Right lobe of liver (tissue), 6 donors: ENCODE data around the gene OR51E1. TPM values are rescaled to one million over a fixed set of nuclear protein-coding genes. Genes with fewer than 3 reads are reported as not detected.

Experiments
- ATAC-seq, 4 donors: fragments of 200-7000 bp; cut with Tn5 transposase; one replicate each; pipeline ENCODE4 v1.9.1; 2020; ENCODE audit warnings: mild to moderate bottlenecking in 4 of 4, moderate library complexity in 4 of 4
- DNase-seq, 3 donors: peaks; one replicate each; pipeline ENCODE4 v3.0.0-alpha.2; 2020
- H3K27ac ChIP-seq, 3 donors: fragments of 200-600 bp; one replicate each; pipeline ENCODE4 v1.8.0; 2022
- H3K27me3 ChIP-seq, 2 donors: fragments of 200-600 bp; one replicate each; pipeline ENCODE4 v1.8.0; 2022
- H3K36me3 ChIP-seq, 4 donors: fragments of 200-600 bp; sonication (generic) in 1 of 4; one replicate each; pipeline versions ENCODE4 v1.5.1 to v1.8.0; 2017 to 2022; ENCODE audit warnings: control low read depth in 1 of 4
- H3K4me1 ChIP-seq, 4 donors: fragments of 200-600 bp; sonication (generic) in 1 of 4; one replicate each; pipeline versions ENCODE4 v1.5.1 to v1.8.0; 2017 to 2022; ENCODE audit warnings: control low read depth in 1 of 4
- H3K4me3 ChIP-seq, 3 donors: fragments of 200-600 bp; one replicate each; pipeline ENCODE4 v1.8.0; 2022
- H3K9me3 ChIP-seq, 4 donors: fragments of 200-600 bp; sonication (generic) in 1 of 4; one replicate each; pipeline versions ENCODE4 v1.5.1 to v1.8.0; 2017 to 2022; ENCODE audit warnings: control low read depth in 1 of 4
- POLR2A ChIP-seq: fragments of 450-650 bp; IDR thresholded peaks from one replicate; pipeline ENCODE4 v1.6.1; 2017; ENCODE audit warnings: antibody characterized with exemption, mild to moderate bottlenecking
- WGBS: methylation state at CpG from one replicate; pipeline ENCODE4 v1.1.6; 2018; ENCODE audit warnings: low coverage, low lambda C conversion rate; ENCODE audit not compliant: insufficient coverage; ENCODE audit errors: missing lambda C conversion rate; 5-methylcytosine and 5-hydroxymethylcytosine counted together
- intact Hi-C, 2 donors: fragments of 100-400 bp; cut with DNase I; formaldehyde crosslinking; loops; one replicate each; pipeline versions ENCODE4 v1.11.2 to v1.14.1; 2022
- total RNA-seq, 6 experiments: library from RNA; depleted of rRNA in 2 of 6; stranded (reverse); fragments of >200 nt in 2 of 6; fragmentation: NEBNext Ultra II Directional in 3 of 6; extraction: Animal tissue kit (Norgen Biotek cat#: 25700) in 3 of 6; gene quantifications; one replicate each; pipeline versions ENCODE4 v1.1.0 to v1.2.4, GENCODE V29; 2016 to 2023
- TF ChIP-seq, protein P1 (sequence below), 4 donors: fragments of 200-600 bp in 3 of 4; fragments of 450-650 bp in 1 of 4; IDR thresholded peaks; one replicate each; pipeline versions ENCODE4 v1.5.1 to v1.8.0; 2016 to 2022; ENCODE audit warnings: antibody characterized with exemption in 4 of 4, mild to moderate bottlenecking in 2 of 4
- donor health status: DM: no; HTN: yes; CAD: no.
- donor health status: DM: no; HTN: no; CAD: no.
- donor health status: DM: no; HTN: no; CAD: no.
- donor health status: DM: no; HTN: yes; CAD: no.
- donor health status: DM: no; HTN: yes; CAD: no.

Gene OR51E1
- total RNA-seq, 6 experiments from 2014 or later: not detected

DNA sequence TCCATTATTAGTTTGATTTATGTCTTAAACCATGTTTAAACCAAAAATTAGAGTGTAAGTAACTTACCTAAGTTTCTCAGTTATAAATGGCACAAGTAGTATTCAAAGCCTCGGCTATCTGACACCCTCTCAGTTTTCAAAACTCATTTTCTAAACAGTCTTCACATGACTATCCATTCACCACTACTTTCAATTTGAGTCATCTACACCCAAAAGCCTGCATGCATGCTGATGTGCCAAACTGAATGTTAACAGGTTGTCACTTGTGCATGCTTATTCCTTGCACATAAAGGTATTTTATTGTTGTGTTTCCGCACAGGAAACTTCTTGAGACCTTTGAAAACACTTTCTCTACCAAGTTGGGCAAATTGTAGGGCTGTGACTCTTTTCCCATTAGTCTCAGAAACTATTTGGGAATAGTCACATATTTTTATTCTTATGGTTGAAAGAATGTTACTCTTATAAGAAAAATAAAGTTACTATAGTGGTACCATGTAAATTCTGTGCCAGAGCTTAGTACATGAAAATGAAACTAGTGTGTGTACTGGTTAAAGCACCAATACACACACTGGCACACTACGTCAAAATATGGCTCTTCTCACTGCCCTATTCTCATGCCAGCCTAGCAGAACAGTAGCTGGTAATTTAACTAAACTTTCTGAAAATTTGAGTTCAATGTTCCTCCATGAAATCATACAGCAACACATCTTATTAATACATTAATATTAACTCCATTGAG is 56.1 kb downstream of the OR51E1 start:
- TF ChIP-seq POLR2A: no peak
- TF ChIP-seq, protein P1, sequence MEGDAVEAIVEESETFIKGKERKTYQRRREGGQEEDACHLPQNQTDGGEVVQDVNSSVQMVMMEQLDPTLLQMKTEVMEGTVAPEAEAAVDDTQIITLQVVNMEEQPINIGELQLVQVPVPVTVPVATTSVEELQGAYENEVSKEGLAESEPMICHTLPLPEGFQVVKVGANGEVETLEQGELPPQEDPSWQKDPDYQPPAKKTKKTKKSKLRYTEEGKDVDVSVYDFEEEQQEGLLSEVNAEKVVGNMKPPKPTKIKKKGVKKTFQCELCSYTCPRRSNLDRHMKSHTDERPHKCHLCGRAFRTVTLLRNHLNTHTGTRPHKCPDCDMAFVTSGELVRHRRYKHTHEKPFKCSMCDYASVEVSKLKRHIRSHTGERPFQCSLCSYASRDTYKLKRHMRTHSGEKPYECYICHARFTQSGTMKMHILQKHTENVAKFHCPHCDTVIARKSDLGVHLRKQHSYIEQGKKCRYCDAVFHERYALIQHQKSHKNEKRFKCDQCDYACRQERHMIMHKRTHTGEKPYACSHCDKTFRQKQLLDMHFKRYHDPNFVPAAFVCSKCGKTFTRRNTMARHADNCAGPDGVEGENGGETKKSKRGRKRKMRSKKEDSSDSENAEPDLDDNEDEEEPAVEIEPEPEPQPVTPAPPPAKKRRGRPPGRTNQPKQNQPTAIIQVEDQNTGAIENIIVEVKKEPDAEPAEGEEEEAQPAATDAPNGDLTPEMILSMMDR (IDR thresholded peaks at IDR 0.05): no peak
- 47% methylated on average over 3 of the region's 3 CpGs for WGBS
- Histone ChIP-seq H3K27me3 (no peaks in the 10 kb centered on the region), H3K4me1 (no peaks in the 10 kb centered on the region), H3K27ac (no peak overlapping the region), H3K9me3 (no peaks in the 10 kb centered on the region), H3K4me3 (no peak overlapping the region), H3K36me3 (no peaks in the 10 kb centered on the region)
- ATAC-seq (no peak), DNase-seq (no peak)
- intact Hi-C loops: no loop called here

DNA sequence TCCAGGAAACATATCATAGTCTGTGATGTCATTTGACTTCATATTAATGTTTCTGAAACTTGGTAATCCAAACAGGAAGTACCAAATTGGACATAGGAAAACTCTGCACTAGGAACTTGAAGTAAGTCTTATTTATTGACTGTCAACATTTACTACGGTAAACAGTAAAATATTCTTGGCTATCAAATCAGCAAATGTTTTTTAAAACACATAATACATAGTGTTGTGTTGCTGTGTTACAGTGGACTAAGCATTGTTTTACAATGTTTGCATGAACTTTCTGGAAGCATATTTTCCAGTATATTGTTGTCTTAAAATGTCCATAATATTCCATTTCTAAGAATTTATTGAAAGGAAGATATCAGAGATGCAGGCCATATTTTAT is 56.6 kb downstream of the OR51E1 start:
- TF ChIP-seq POLR2A: no peak
- TF ChIP-seq, protein P1 (IDR thresholded peaks at IDR 0.05): no peak
- no peaks in the 10 kb centered on the region for H3K36me3 ChIP-seq
- no peaks in the 10 kb centered on the region for H3K4me1 ChIP-seq
- intact Hi-C loops: no loop called here
- H3K27ac ChIP-seq: no peak overlapping the region
- DNase-seq: no peak
- no peak for ATAC-seq
- 45% methylated on average over 1 of the region's 1 CpG for WGBS
- no peaks in the 10 kb centered on the region for H3K27me3 ChIP-seq
- no peaks in the 10 kb centered on the region for H3K9me3 ChIP-seq
- H3K4me3 ChIP-seq: no peak overlapping the region

DNA sequence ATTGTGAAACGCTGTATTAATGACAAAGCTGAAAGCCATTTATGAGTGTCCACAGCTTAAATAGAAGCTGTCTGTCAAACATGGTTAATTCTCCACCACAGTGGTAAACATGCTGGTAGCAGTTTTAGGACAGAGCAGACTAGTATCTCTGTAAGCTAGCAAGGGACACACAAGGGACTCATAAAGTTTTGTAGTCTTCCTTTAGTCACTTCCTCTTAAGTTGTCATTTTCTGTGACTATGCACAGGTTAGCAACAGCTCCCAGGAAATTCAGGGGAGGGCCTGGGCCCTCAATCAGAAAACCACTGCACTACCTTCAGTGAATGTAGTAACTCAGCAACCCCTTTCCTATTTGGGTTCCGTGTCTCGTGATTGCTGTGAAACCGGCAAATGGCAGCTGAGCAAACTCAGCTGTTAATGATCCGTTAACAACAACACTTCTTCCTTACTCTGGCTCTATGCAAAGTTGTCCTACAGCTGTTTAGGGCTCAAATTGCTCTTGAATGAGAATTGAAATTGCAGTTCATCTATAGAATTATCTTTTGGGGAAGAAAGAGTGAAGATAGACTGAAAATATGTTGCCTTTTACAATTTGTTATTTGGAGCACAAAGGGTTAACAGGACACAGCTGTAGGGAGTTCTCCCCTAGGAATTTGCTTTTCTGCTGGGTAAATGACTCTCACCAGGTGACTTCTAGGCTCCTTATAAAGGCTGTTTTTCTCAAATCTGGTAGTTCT is 60.4 kb downstream of the OR51E1 start, which contains the start of gene MMP26:
MMP26 (plus strand) TSS at position 731 of the 736 bp plus-strand sequence.
- H3K9me3 ChIP-seq: no peaks in the 10 kb centered on the region
- 29% methylated on average over 5 of the region's 5 CpGs for WGBS
- DNase-seq: no peak
- H3K27ac ChIP-seq: no peak within 1 kb of the TSS
- no peaks in the 10 kb centered on the region for H3K36me3 ChIP-seq
- H3K27me3 ChIP-seq: no peaks in the 10 kb centered on the region
- no peak within 1 kb of the TSS for H3K4me3 ChIP-seq
- ATAC-seq: no peak
- intact Hi-C loops: no loop called here
- H3K4me1 ChIP-seq: no peaks in the 10 kb centered on the region
- no peak for TF ChIP-seq POLR2A
- TF ChIP-seq, protein P1 (IDR thresholded peaks at IDR 0.05): no peak

DNA sequence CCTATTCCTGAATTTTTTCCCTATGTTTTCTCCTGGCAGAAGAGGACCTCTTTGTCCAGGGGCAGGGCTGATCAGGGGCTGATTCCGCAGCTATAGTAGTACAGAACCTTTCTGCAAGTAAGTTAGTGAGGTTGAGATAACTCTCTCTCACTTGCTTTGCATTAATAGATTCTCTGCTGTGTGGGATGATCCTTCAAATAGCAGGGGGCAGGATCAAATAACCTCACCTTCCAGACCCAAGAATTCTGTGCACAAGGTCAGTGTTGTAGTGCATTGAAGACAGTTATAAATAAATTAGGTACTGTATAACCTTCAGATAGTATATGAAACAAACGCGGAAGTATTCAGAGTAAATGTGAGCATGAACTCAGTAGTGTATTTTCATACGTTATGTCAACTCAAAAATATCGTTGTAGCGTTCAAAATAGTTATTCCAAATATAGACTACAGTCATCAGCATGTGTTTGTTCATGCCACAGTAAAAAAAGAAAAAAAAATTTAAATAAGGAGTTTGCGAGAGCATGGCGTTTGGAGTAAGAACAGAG is 61.1 kb downstream of the OR51E1 start:
- H3K4me1 ChIP-seq: no peaks in the 10 kb centered on the region
- H3K36me3 ChIP-seq: no peaks in the 10 kb centered on the region
- ATAC-seq (no peak), DNase-seq (no peak)
- intact Hi-C loops: no loop called here
- H3K4me3 ChIP-seq: no peak overlapping the region
- 53% methylated on average over 8 of the region's 8 CpGs for WGBS
- no peaks in the 10 kb centered on the region for H3K9me3 ChIP-seq
- TF ChIP-seq POLR2A: no peak
- TF ChIP-seq, protein P1 (IDR thresholded peaks at IDR 0.05): no peak
- H3K27me3 ChIP-seq: no peaks in the 10 kb centered on the region
- no peak overlapping the region for H3K27ac ChIP-seq

Other genes starting within 250 kb of the OR51E1 start
- not detected for gene OR52K2, start 194.7 kb upstream of the OR51E1 start, total RNA-seq
- gene OR52K1, start 161.3 kb upstream of the OR51E1 start, total RNA-seq: under 1 TPM in 1 of 6 experiments, not detected in 5; 0.07 TPM
- gene OR52M1, start 98.8 kb upstream of the OR51E1 start, total RNA-seq: not detected
- not detected for gene OR52I2, start 62.2 kb upstream of the OR51E1 start, total RNA-seq
- gene OR52I1, start 49.9 kb upstream of the OR51E1 start, total RNA-seq: not detected
- 1 to 10 TPM; 3.3 to 8.6 (median 5.8) TPM for gene TRIM68, start 35.8 kb upstream of the OR51E1 start, total RNA-seq
- not detected for gene OR51D1, start 6.5 kb upstream of the OR51E1 start, total RNA-seq
- gene OR51E2, start 53.9 kb downstream of the OR51E1 start, total RNA-seq: not detected
- not detected for gene MMP26, start 60.8 kb downstream of the OR51E1 start, total RNA-seq
- not detected for gene OR51F1, start 126.0 kb downstream of the OR51E1 start, total RNA-seq
- not detected for gene OR52R1, start 160.4 kb downstream of the OR51E1 start, total RNA-seq
- gene OR51F2, start 177.3 kb downstream of the OR51E1 start, total RNA-seq: not detected
- not detected for gene OR51S1, start 205.2 kb downstream of the OR51E1 start, total RNA-seq
- not detected for gene OR51T1, start 237.9 kb downstream of the OR51E1 start, total RNA-seq